Activated CD8-positive, alpha-beta memory T cell treated with anti-CD3 and anti-CD28 coated beads for 48 hours (primary cell): ENCODE measurements around the gene SLC7A14.
"Not testable (repeated sequence)": the region's sequence is repeated elsewhere in the genome, so short reads cannot be mapped to it uniquely, and the experiment has no call there.

Experiments used
- DNase-seq, 3 experiments: peaks; one replicate each; pipeline ENCODE4 v3.0.0-alpha.2; 2020; ENCODE audit warnings: low read depth in 2 of 3, low spot score in 2 of 3

Gene SLC7A14

DNA sequence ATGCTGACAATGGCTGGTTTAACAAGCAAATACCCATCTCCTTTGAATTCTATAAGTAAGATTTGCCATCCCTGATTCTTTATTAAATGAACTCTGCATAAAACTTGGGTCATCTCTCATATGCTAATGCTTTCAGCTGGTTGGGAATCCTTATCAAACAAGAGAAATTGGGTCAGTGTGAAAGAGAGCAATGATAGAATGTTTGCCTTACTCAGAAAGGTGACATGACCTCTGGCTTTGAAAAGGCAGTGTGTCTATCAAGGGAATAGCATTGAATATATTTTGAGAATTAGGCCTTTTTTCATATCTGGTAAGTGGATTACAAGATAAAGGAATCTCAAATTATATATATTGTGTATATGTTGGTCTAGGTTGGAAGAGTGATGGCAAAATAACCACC lies 8.7 kb upstream of the SLC7A14 start:
- no peak for DNase-seq

DNA sequence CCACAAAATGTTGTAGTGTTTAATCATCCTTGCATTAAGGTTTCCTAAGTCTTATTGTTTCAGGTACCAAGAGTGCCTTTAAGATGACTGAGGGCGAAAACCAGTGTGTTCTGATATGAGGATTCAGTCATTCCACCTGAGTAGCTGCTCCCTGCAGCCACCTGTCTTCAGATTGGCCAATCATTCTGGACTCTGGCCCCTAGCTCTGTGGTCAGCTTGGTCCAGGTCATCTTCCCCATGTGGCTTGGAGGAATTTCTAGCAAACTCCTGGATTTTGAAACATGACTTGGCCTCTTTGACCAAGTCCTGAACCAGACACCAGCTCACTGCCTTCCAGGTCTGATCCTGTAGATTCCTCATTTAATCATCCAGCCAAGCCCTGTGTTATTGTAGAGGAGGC lies 7.8 kb upstream of the SLC7A14 start:
- DNase-seq = no peak

DNA sequence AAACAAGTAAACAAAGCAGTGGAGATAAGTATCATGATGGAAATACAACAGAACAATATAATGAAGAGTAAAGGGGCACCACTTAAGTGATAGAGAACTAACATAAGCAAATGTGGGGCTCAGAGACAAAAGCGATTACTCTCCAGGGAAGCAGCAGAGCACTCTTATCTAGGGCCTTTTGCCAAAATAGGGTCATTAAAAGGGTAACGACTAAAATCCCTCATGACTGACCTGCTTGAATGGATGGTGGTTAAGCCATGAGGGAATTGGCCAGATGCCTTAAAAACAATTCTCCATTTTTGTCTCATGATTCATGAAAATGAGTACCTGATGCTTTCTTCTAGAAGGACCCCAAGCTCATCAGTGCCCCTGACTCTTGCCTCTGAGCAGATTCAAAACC lies 3.2 kb upstream of the SLC7A14 start:
- no peak for DNase-seq

DNA sequence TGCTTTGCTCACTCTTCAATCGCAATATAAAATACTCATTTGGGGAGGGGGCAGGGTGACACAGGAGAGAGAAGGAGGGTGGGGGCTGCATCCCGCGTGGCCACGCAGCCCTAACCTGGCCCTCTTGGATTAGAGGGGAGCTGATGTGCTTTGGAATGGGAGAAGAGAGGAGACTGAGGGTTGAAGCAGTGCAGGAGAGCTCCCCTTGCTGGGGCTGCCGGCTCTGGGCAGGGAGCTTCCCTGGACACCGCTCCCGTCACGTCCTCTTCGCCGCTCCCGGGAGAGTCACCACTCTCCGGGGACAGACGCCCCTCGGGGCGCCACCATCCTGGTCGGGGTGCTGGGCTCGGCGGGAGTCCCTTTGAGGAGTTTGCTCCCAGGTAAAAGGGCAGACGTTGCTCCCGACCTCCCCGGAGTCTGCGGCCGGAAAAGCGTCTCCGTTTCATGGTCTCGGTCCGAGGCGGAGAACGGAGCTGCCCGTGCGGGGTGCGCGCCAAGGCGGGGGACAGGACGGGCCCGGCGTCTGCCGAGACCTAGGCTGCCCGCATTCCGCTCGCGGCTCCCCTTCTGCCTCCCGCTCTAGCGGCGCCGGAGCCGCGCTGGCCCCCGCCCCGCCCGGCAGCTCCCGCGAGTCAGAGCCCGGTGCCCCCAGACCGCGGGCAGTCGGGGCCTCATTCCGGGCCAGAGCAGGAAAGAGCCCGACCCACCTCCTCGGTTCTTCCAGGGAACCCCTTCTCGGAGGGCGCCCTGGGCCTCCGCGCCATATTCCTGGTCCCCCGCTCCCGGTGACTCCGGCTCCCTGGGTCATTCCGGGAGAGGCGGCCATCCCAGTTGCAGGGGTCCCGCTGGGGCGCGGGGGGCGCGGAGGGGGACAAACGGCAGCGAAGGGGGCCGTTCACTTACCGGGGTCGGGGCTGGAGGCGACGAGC lies 603 bp downstream of the SLC7A14 start:
- DNase-seq = no peak

DNA sequence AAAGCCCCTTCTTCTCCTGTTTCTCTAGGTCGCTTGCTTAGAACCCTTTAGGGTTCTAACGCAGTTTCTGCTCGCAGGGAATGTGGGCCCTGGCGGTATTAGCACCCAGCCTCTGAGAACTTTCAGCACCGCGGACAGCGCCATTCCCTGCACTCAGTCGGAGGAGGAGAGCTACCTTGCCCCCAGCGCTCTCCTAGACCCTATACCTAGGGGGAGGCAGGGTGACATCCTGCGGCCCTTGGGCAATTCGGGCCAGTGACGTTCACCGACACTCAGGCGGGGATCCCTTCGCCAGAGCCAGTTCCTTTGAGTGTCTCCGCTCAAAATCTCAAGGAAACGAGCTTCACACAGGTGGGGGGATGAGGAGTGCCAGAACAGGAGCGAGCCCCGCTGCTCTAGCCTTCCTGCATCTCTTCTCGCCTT lies 1.3 kb downstream of the SLC7A14 start:
- DNase-seq = peak; percentile 5 to 36 (median 34)

DNA sequence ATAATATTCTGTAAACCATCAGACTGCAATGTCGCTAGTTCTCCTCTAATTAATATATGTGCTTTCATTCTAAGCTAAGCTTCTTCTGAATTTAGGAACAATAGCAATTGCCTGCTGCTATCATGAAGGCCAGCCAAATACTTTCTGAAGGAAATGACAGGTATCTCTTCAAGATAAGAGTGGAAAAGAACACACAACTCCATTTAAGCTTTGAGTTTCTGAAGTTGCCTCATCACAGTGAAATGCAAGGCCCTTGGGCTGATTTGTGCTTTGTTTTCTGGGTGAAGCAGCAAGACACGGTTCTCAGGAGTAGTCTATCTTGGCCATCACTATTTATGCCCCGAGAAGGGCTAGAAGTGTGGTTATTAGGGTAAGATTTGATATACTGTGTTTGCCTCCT lies 6.2 kb downstream of the SLC7A14 start:
- DNase-seq = no peak

DNA sequence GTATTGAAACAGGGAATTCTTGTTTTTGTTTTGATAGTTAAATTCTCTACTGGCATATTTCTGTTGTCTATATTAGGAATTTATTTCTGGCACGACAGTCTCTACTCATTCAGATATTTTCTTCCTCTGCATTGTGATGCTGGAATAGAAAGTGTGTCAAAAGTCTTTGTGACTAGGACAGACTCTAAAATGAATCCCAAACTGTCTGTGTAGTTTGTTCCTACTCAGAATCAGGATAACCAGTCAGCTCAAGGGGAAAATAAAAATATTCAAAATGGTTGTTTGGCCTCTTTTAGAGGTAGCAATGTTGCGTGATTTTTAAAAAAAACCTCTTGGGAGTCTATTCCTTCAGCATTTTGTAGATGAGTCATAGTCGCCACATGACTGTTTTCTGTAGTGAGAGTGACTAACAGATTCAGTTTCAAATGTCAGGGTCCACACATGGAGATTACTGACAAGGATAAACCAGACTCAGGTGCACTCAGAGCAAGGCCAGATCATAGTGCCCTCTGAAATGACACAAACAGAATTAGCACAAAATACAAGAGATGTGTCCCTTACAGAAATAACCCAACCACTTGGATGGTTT lies 13.1 kb downstream of the SLC7A14 start:
- DNase-seq = no peak

DNA sequence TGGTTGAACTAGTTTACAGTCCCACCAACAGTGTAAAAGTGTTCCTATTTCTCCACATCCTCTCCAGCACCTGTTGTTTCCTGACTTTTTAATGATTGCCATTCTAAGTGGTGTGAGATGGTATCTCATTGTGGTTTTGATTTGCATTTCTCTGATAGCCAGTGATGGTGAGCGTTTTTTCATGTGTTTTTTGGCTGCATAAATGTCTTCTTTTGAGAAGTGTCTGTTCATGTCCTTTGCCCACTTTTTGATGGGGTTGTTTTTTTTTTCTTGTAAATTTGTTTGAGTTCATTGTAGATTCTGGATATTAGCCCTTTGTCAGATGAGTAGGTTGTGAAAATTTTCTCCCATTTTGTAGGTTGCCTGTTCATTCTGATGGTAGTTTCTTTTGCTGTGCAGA lies 18.3 kb downstream of the SLC7A14 start:
- not testable (repeated sequence) for DNase-seq

DNA sequence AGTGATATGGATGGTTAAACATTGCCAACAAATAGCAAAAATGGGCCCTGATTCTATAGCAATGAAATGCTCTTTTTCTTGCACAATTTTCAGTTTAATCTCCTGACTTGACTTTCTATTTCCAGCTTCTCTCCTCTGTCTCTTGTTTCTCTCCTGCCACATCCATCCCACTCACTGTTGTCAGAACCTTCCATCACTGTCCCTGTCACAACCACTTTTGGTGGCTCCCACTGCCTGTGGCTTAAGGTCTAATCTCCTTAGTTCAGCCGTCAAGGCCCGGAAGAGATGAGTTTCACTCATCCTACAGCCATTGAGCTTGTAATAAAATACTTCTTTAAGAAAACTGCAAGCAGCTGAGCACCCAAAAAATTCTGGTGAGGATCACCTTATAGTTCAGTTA lies 19.5 kb downstream of the SLC7A14 start:
- no peak for DNase-seq

DNA sequence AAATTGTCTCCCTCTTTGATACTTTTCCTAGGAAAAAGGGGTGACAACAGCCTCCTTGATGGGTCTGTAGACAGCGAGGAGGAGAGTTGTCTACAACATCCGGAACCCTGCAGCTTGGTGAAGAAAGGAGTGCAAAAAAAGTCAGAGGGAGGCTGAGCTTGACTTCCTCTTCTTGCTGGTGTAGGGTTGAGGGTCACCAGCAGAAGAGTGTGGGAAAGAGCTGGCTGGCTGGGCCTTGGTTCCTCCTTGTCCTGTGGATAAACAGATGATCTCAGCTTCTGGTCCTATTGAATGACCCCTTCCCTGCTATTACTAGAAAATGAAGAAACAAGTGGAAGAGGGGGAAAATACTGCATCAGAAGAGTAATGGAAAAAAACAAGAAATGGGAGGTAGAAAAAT lies 20.4 kb downstream of the SLC7A14 start:
- DNase-seq = no peak

DNA sequence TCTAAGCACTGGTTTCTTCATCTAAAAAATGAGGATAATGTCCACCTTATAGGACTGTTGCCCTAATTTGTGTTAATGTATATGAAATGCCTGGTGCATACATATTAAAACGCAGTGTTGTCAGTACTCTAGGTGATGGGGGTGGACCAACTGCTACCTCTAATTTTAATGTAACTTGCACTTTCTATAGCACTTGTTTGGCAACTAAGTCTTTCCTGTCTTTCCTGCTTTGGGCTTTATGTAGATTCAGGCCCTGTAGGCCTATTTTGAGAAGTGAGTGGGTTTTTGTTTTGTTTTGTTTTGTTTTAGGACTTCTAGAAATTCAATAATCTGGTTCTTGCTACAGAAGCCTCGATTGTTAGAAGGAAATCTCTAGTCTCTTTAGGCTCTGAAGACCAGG lies 21.2 kb downstream of the SLC7A14 start:
- DNase-seq = no peak

DNA sequence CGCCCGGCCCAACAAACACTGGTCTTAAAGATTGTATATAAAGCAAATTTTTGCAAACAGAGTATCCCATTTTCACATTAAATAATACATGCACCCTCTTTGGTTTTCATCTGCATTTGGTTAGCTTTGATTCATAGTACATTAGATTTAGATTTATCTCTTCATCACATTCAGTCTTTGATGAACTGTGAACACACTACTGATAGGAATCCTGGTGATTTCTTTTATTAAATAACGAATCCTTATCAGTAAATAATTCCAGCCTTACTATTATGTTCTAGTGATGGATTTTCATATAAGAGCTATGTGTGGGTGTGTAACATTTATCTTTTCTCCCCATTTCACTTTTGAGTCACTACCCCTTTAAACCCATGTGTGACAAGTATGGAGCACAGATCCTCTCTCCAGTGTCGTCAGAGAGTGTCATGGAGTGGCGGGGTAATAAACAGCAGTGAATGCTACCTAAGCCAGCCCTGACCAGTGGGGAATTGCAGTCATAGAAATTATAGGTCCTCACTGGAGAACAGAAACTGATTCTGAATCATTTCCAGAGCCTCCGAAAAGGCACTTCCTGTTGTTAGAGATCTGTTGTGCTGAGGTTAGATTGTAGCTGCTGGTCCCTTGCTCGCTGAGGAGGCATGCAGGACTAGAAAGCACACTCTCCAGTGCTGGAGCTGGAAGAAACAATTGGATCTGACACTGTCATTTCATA lies 22.0 kb downstream of the SLC7A14 start:
- DNase-seq = no peak

DNA sequence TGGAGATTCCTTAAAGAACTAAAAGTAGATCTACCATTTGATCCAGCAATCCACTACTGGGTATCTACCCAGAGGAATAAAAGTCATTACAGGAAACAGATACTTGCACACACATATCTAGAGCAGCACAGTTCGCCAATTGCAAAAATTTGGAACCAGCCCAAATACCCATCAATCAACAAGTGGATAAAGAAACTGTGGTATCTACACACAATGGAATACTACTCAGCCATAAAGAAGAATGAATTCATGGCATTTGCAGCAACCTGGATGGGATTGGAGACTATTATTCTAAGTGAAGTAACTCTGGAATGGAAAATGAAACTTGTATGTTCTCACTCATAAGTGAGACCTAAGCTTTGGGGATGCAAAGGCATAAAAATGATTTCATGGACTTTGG lies 23.8 kb downstream of the SLC7A14 start:
- DNase-seq = no peak

DNA sequence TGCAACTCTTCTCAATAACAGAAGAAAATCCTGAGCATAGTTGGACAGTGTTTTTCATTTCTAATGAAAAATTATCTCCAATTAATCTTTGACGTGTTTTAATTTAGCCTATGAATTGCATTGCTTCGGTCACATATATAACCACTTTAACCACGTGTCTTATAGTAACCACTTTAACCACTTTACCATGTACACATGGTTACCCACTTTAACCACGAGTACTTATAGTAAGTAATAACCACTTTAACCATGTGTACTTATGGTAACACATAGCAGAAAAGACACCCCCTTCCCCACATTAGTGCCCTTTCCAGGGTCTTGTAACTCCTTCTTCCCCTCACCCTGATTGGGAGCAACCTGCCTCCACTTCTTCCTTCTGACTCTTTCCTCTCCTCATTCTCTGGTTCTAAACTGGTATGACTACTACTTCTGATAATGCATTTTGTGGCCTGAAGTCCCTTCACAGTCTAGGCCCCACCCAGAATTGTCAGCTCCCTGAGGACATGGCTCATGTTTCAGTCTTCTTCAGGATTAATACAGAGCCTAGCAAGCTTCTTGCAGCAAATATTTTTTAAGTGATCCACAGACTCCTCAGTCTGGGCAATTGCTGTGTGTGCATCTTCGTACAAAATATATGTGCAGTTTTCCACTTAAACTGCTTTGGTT lies 25.0 kb downstream of the SLC7A14 start:
- no peak for DNase-seq

DNA sequence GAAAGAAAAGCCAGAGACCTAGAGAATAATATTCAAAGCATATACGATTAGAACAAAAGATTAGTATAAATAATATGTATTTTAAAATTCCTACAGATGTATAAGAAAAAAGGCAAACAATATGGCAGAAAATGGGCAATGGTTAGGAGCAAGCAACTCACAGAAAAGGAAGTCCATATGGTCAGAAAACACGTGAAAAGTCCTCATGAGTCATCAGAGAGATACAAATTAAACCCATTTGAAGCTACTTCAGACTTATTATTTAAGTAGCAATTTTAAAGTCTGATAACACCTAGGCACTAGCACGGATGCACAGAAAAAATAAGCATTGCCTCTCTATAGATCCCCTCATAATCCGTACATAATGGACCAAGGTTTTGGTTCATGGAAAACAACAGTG lies 25.6 kb downstream of the SLC7A14 start:
- no peak for DNase-seq

DNA sequence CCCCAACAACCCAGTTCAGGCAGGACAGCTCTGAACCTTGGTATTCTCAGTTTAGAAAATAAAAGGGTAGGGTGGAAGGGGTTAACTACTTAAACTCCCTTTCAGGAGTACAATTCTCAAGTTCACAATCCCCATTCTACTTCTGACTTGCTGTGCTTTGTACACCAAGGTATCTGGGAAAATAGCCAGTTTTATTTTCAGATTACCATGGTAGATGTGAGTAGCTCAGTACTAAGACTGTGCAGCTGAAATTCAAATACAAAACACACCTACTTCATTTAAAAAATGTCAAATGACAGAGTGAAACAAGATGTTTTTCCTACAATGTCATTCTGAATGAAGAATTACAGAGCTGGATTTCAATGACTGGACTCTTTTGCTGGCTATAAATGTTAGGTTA lies 27.4 kb downstream of the SLC7A14 start:
- DNase-seq = no peak

DNA sequence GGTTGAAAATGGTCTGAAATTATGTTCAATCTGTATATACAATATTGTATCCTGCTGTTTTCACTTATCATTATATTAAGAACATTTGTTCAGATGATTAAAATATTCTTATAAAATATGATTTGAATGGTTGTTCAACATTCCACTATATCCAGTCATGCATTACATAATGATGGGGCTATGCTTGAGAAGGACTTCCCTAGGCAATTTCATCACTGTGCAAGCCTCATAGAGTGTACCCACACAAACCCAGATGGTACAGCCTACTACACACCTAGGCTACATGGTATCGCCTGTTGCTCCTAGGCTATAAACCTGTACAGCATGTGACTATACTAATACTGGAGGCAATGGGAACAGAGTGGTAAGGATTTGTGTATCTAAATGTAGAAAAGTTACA lies 30.5 kb downstream of the SLC7A14 start:
- no peak for DNase-seq

DNA sequence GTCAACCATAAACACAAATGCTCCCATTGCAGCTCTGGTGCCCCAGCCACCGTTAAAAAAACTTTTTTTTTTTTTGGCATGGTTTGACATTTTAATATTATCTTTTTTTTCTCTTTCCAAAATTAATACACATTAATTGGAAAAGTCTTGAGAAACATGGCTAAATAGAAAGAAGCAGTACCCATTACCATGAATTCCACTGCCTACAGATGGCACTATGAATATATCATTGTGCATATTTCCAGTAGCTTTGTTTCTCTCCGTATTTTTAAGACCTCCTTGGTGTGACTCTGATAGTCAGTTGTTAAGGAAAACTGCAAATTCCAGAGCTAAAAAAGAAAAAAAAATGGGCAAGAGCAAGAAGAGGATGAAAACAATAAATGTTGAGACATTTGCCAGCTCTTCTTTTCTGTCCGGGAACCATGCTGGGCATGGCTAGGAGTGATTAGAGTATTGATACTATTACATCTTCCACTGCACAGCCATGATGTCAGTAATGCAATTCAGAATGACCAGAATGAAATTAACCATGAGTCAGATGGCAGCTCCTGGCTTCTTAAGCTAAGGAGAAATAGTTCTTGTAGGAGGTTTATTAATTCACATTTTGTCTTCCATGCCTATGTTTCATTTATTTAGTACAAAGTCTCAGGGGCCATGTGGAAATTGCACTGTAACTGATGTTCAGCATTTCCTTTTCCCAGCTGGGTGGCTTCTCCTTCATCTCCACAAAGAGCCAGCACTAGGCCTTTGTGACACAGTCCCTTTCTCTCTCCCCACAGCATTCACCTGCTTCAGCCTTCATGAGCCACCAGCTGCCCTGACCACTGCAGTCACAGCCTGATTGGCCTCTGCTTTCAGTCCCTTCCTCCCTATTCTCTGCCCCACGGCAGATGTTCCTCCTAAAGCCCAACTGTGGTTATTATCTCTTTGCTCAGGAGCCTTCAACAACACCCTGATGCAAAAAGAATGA lies 31.8 kb downstream of the SLC7A14 start:
- DNase-seq = no peak

DNA sequence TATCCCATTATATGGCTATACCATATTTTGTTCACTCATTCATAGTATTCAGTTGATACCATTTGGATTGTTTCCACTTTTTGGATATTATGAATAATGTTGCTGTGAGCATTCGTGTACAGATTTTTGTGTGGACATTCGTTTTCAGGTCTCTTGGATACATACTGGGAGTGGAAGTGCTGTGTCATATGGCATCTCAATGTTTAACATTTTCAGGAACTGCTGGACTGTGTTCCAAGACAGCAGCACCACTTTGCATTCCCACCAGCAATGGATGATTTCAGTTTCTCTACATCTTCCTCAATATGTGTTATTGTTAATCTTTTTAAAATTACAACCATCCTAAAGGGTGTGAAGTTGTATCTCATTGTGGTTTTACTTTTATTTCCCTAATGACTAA lies 34.6 kb downstream of the SLC7A14 start:
- no peak for DNase-seq

DNA sequence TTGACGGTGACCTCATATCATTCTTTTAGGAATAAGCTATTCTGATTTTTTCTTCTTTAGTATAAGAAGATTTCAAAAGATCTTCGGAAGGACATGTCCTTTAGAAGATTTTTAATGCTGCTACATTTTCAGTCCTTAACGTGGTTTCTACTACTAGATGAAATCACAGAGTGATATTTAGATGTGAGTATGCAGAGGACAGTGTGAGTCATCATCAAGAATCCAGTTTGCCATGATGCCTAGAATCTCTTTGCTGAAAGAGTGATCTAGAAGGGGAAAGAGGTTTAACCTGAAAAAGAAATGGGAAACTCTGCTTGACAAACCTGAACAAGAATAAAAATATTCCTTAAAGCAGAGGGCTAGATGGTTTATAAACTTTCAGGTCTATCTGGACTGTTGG lies 43.2 kb downstream of the SLC7A14 start:
- no peak for DNase-seq
